HG03460 (cell line): ENCODE data around the gene PRAMEF18.
"Not testable (repeated sequence)": the region's sequence is repeated elsewhere in the genome, so short reads cannot be mapped to it uniquely, and the experiment has no call there.

Source experiments
- ATAC-seq: cut with Tn5 transposase; IDR thresholded peaks from one replicate; pipeline ENCODE4 v1.9.1; 2021; ENCODE audit not compliant: unreplicated experiment

Gene PRAMEF18

DNA sequence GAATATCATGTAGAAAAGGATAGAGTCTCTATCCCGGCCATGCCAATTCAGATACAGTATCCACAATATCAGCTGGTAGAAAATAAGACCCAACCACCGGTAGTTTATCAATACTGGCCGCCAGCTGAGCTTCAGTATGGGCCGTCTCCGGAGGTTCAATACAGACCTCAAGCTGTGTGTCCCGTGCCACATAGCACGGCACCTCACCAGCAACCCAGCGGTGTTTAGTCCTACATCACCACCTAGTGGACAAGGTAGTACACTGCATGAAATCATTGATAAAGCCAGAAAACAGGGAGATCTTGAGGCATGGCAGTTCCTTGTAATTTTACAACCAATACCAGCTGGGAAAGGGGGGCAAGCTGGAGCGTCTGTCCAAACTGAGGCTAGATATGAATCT, 17.2 kb downstream of the PRAMEF18 start:
- ATAC-seq: not testable (repeated sequence)

DNA sequence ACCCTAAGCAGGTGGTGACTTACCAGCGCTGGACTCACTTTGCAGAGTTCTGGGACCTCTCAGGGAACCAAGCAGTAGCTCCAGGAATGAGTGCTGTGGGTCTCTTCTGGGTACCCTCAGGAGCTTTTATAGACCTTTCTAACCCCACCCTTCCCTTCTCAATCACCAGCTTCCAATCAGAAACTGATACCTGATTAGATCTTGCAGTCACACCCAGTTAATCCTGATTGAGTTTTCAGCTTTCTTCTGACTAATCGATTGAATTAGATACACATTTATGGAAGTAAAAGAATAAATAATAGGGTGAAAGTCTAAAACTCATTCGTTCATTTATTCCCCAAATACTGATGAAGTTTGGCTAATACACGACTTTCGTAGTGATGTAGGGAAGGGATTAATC, 24.6 kb downstream of the PRAMEF18 start, which contains the start of gene PRAMEF13:
Gene PRAMEF13, minus strand, starts transcription at position 101 of the 400 bp plus-strand sequence. CDS start 1,820 bp downstream, outside the sequence.
- not testable (repeated sequence) for ATAC-seq
